DOHH2 (cell line): ENCODE data around the gene MED19.

ENCODE experiments used
- H3F3A ChIP-seq: fragments of 200-600 bp; sonication (generic), shearing (Covaris generic); 2 replicates; pipeline ENCODE4 v1.6.0; 2016; ENCODE audit warnings: antibody characterized with exemption, mild to moderate bottlenecking; ENCODE audit not compliant: control insufficient read depth, insufficient read depth
- H3K27ac ChIP-seq: fragments of 200-600 bp; sonication (generic); 2 replicates; pipeline ENCODE4 v1.5.1; 2014; ENCODE audit warnings: low read depth, mild to moderate bottlenecking, low read length, moderate library complexity
- H3K27me3 ChIP-seq: fragments of 200-600 bp; sonication (generic); 2 replicates; pipeline ENCODE4 v1.6.1; 2014; ENCODE audit warnings: mild to moderate bottlenecking, low read length, mixed read lengths; ENCODE audit not compliant: control insufficient read depth
- H3K36me3 ChIP-seq: fragments of 200-600 bp; sonication (generic); 2 replicates; pipeline ENCODE4 v1.6.1; 2014; ENCODE audit warnings: mild to moderate bottlenecking, low read length, moderate library complexity, mixed read lengths; ENCODE audit not compliant: control insufficient read depth
- H3K4me1 ChIP-seq: fragments of 200-600 bp; sonication (generic); 2 replicates; pipeline ENCODE4 v1.6.1; 2014; ENCODE audit warnings: mild to moderate bottlenecking, low read length, mixed read lengths; ENCODE audit not compliant: control insufficient read depth
- H3K4me2 ChIP-seq: fragments of 200-600 bp; sonication (generic); 2 replicates; pipeline ENCODE4 v1.6.0; 2014; ENCODE audit warnings: mild to moderate bottlenecking, low read length, moderate library complexity
- H3K4me3 ChIP-seq: fragments of 200-600 bp; sonication (generic); 2 replicates; pipeline ENCODE4 v1.5.1; 2014; ENCODE audit warnings: mild to moderate bottlenecking, low read length, mixed read lengths
- H3K79me2 ChIP-seq: fragments of 200-600 bp; sonication (generic); 2 replicates; pipeline ENCODE4 v1.6.1; 2014; ENCODE audit warnings: mild to moderate bottlenecking, low read length, mixed read lengths; ENCODE audit not compliant: control insufficient read depth
- H3K9me2 ChIP-seq: fragments of 200-600 bp; sonication (generic); replicated peaks from 2 replicates; pipeline ENCODE4 v1.6.1; 2014; ENCODE audit warnings: mild to moderate bottlenecking, low read length, mixed read lengths; ENCODE audit not compliant: control insufficient read depth
- H3K9me3 ChIP-seq: fragments of 200-600 bp; sonication (generic); 2 replicates; pipeline ENCODE4 v1.6.1; 2014; ENCODE audit warnings: antibody characterized with exemption, low read length, mixed read lengths; ENCODE audit not compliant: control insufficient read depth, insufficient read depth
- H4K20me1 ChIP-seq: fragments of 200-600 bp; sonication (generic); 2 replicates; pipeline ENCODE4 v1.6.0; 2014; ENCODE audit warnings: low read depth, mild to moderate bottlenecking, antibody characterized with exemption, low read length, moderate library complexity; ENCODE audit not compliant: control insufficient read depth, insufficient read depth
- CTCF ChIP-seq: fragments of 200-600 bp; sonication (generic); IDR thresholded peaks from one replicate; pipeline ENCODE4 v1.5.1; 2014; ENCODE audit warnings: antibody characterized with exemption, mild to moderate bottlenecking, low read depth, low read length; ENCODE audit not compliant: poor library complexity, severe bottlenecking
- EZH2phosphoT487 ChIP-seq: fragments of 200-600 bp; sonication (generic); IDR thresholded peaks from 2 replicates; pipeline ENCODE4 v1.6.1; 2017; ENCODE audit warnings: borderline replicate concordance, mild to moderate bottlenecking, antibody characterized with exemption, low read length, moderate library complexity, mixed read lengths

Gene MED19

GRCh38 chr11:57741132-57742086 lies 29.4 kb upstream of the MED19 start, which contains the start of gene SELENOH:
TSS of gene SELENOH (plus strand) at chr11:57741491. CDS start at chr11:57741596, 105 bp downstream.
- TF ChIP-seq EZH2phosphoT487, result no peak
- TF ChIP-seq CTCF, result no peak
- Histone ChIP-seq H4K20me1 (no peaks in the 10 kb centered on the region), H3K36me3 (peaks cover 82% of the 10 kb centered on the region)

GRCh38 chr11:57735619-57736298 lies 23.7 kb upstream of the MED19 start:
- Histone ChIP-seq H3K9me2 (no peaks in the 10 kb centered on the region), H3K27ac (no peak overlapping the region), H3K79me2 (peaks cover 54% of the 10 kb centered on the region), H3K9me3 (no peaks in the 10 kb centered on the region), H3K4me1 (peaks cover 5% of the 10 kb centered on the region), H3K27me3 (no peaks in the 10 kb centered on the region), H3K4me2 (no peak overlapping the region), H4K20me1 (no peaks in the 10 kb centered on the region), H3K36me3 (peaks cover 58% of the 10 kb centered on the region), H3K4me3 (no peak overlapping the region), H3F3A (0 out of 2 replicates have a peak, but pooled peaks cover 8% of the 10 kb centered on the region)
- no peak for TF ChIP-seq CTCF
- TF ChIP-seq EZH2phosphoT487, result no peak

More at GRCh38 chr11:57741132-57742086, 29.4 kb upstream of the MED19 start, which contains the start of gene SELENOH:
- Histone ChIP-seq H3K9me3 (no peaks in the 10 kb centered on the region), H3K4me3 (peak within 1 kb of the TSS; percentile 84), H3K4me2 (peak within 1 kb of the TSS; percentile 100), H3K27me3 (no peaks in the 10 kb centered on the region), H3K9me2 (no peaks in the 10 kb centered on the region), H3K27ac (peak within 1 kb of the TSS; percentile 65), H3F3A (0 out of 2 replicates have a peak, but pooled peaks cover 13% of the 10 kb centered on the region), H3K79me2 (peaks cover 32% of the 10 kb centered on the region), H3K4me1 (peaks cover 15% of the 10 kb centered on the region)

- no peak overlapping the region for H3K27ac ChIP-seq
- H3K4me3 ChIP-seq, result no peak overlapping the region
- peaks cover 15% of the 10 kb centered on the region for H3K4me1 ChIP-seq
- H3K27me3 ChIP-seq, result no peaks in the 10 kb centered on the region
- no peaks in the 10 kb centered on the region for H3F3A ChIP-seq
- no peaks in the 10 kb centered on the region for H3K9me3 ChIP-seq
- H3K4me2 ChIP-seq, result no peak overlapping the region
- peaks cover 29% of the 10 kb centered on the region for H3K36me3 ChIP-seq
- peaks cover 82% of the 10 kb centered on the region for H3K79me2 ChIP-seq
- H3K9me2 ChIP-seq, result no peaks in the 10 kb centered on the region
- TF ChIP-seq CTCF, result no peak
- no peaks in the 10 kb centered on the region for H4K20me1 ChIP-seq
Measured at GRCh38 chr11:57732661-57733060, 20.6 kb upstream of the MED19 start.
